ENCODE data around the gene PANX2.

The PANX2 gene

DNA sequence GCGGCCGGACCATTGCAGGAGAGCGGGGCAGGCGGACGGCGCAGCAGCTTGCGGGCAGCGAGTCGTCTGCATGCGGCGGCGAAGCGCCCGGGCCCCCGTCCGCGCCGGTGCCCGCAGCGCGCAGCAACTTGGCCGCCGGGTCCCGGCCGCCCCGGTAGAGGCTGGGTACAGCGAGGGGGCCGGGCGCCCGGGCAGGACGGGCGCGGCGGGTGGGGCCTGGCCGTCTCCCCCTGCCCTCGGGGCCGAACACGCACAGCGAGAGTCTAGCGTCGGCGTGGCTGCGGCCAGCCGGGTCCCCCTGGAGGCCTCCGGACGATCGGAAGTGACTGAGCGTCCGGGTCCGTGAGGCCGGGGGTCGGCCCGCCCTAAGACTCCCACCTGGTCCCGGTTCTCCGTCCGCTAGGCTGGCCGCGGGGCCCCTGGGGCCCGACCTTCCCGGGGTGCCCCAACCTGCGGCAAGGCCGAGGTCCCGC, 14.4 kb downstream of the PANX2 start:
- DNase-seq (ENCODE audit: low read depth), result no peak

DNA sequence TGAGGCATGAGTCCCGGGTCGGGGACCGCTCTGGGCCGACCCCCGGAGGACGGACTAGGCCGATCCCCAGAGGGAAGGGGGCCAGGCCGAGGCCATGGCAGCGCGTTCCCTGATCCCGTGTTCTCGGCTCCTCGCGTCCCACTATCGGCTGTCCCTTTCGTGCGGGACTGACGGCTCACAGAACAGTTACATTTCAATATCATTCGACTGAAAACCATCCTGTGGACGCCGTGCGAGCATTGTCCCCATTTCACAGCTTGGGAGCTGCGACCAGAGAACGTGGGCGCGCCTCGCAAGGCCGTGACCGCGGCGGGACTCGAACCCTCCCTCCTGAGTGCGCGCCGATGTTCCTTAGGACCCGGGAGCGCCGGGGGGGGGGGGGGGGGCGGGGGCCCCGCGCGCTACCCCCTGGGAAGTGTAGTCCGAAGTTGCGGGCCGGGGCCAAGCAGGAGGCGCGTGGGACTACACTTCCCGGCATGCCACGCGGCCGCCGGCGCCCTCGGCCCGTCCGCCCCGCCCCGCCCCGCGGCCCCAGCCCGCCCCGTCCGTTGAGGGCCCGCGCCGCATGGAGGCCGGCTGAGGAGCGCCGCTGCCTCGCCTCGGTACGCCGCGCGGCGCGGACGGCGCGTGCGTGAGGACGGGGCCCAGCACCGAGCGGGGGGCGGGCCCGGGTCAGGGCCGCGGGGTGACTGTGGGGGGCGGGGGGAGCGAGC, 15.0 kb downstream of the PANX2 start, which contains the start of gene TRABD:
TSS of gene TRABD (plus strand) at position 539 of the 713 bp plus-strand sequence. CDS start 7,148 bp downstream, outside the sequence.
- DNase-seq (ENCODE audit: low read depth), result peak; percentile 17

DNA sequence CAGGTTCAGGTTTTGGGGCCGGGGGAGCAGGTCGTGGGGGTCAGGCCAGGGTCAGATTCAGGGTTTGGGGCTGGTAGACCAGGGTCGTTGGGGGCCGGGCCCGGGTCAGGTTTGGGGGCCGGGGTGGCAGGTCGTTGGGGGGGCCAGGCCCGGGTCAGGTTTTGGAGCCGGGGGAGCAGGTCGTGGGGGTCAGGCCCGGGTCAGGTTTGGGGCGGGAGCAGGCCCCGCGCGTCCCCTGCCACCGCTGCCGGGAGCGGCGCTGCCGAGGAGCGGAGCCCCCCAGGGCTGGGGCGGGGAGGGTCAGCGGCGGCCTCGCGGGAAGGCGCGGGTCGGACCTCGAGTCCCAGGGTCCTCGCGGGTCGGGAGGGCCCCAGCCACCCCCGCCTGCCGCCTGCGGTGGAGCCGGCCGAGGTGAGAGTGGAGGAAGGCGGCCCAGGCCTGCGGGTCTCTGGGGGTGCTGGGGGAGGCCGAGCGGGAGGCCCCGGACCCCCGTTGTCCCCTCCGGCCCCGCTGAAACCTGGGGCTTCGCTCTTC, 15.7 kb downstream of the PANX2 start:
- no peak for DNase-seq (ENCODE audit: low read depth)

DNA sequence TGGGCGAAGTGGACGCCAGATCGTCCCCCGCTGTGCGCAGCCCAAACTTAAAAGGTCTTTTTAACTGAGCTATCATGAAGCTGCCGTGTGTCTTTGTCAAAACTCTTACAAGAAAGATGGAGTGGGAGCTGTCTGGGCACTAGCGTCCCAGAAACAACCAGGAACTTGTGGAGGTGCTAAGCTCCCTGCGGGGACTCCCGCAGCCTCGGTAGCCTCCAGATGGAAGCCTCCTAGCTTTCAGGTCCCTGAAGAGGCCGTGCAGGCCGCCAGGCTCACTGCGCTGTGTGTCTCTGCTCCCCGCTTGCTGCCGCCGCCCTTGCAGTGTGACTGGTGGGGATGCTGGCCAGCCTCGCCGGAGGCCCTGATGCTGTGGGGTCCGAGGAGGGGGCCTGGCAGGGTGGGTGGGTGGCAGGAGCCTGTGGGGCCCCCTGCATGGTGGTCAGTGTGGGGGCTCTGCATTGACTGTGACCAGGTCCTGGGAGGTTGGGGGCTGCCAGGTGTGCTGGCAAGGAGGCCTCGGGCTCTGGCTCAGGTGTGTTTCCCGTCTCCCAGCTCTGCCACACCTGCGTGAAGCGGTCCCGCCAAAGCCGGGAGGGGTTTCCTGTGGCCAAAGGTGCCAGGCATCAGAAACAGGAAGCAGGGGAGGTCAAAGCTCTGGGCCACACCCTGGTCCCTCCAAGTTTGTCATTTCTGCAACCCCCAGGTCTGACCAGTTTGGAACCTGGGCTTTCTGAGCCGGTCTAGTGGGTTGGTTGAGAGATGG, 16.4 kb downstream of the PANX2 start:
- DNase-seq (ENCODE audit: low read depth), result no peak

DNA sequence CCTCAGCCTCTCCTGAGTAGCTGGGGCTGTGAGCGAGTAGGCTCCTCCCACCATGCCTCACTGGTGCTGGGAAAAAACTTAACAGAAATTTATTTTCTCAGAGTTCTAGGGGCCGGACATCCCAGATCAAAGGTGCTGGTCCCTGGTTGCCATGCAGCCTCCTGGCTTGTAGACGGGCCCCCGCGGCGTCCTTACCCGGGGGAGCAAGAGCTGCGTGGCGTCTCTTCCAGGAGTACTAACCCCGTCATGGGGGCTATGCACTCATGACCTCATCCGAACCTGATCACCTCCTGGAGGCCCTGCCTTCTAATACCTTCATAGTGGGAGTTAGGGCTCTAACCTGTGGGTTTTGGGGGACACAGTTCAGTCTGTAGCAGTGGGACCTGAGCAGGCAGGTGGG, 17.8 kb downstream of the PANX2 start:
- DNase-seq (ENCODE audit: low read depth), result no peak

DNA sequence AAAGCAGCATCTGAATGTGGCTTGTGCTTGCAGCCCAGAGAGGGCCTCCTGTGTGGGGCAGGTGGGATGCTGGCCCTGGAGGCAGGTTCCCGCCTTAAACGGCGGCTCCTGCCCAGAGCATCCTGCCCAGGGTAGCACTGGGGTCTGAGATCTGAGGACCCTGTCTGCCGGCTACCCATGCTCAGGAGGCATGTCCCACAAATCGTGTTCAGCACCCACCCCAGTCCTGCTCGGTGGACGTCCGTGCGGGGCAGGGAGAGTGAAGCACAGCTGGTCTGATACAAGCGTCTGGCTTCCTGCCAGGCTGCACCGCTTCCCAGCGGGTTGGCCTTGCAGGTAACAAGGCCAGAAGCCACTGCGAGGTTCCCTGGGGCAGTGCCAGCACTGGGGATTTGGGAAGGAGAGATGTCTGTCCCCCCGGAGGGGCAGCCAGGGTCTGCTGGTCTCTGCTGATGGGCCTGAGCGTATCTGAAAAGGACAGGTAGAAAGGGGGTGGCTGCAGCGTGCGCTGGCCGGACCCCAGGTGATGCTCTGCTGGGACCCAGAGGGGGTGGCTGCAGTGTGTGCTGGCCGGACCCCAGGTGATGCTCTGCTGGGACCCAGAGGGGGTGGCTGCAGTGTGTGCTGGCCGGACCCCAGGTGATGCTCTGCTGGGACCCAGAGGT, 18.8 kb downstream of the PANX2 start:
- DNase-seq (ENCODE audit: low read depth), result no peak

DNA sequence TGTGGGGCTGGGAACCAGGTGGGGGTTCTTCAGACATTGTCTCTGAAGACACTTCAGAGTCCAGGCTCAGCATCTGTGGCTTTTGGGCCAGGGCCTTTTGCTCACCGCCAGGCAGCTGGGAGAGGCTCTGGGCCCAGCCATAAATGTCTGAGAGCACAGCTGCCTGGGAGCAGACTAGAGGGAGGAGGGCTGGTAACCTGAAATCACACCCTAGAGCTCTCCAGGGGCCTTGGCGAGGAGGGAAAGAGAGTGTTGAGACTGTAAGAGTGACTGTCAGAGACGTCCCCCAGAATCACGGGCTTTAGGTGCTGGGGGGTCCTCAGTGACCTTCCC, 19.3 kb downstream of the PANX2 start:
- DNase-seq (ENCODE audit: low read depth), result no peak

DNA sequence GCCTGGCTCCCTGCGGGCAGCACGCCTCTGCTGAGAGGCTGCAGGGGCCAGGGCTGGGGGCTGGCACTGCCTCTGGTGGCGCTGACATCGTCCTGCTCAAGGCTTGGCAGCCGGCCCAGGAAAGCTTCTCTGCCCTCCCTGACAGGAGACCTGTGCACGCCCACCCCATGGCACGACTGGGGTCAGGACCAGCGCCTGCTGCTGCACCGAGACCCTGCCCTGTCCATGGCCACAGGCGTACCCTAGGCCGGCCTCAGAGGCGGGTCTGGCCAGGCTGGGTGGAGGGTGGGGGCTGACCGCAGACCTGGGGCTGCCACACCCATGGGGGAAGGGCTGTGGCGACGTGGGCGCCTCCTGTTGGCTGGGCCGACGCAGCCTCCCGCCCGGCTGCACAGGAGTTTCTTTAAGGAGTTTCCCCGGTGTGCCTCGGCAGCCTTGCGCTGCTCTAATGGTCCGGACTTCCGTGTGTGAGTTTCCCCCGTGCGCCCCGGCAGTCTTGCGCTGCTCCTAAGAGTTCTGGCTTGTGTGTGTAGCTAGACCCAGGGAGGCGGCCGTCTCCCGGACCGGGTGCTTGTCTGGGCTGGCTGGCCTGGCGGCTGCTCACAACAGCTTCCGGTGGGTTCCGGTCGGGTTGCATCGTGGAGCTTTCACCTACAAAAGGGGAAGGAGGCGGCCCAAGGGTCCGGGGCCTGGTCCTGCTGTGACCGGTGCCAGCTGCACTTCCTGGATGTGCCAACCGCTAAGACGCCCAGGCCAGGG, 19.8 kb downstream of the PANX2 start:
- no peak for DNase-seq (ENCODE audit: low read depth)

DNA sequence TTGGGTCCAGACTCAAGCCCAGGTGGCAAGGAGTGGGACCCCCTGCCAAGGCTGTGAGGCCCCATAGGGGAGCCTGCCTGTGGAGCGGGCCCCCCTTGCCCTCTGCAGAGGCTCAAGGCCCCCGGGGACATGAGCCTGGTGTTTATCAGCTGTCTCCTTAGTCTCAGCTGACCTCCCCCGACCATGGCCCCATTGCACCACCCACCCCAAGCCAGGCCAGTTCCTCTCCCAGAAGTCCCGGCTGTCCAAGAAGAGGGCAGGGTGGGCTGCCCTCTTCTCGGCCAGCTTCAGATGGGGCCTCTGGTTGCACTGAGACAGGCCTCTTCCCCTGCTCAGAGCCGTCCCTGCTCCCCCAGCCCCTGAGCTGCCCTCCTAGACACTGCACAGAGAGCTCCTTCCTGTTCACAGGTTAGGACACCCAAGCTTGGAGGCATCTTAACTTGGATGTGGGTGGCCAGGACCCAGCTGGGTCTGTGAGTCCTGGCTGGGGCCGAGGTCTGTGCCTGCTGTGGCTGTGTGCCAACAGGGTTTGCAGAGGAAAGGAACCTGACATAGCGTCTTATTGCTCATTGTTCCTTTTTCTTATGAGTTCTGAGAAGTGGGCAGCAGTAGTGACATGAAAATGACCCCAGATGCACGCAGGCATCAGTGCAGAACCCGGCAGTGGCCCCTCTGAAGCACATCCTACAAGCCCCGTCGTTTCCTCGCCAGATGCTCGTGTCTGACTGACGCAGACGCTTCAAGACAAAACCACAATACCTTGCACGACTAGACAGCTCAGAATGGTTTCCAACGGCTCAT, 20.6 kb downstream of the PANX2 start:
- no peak for DNase-seq (ENCODE audit: low read depth)

DNA sequence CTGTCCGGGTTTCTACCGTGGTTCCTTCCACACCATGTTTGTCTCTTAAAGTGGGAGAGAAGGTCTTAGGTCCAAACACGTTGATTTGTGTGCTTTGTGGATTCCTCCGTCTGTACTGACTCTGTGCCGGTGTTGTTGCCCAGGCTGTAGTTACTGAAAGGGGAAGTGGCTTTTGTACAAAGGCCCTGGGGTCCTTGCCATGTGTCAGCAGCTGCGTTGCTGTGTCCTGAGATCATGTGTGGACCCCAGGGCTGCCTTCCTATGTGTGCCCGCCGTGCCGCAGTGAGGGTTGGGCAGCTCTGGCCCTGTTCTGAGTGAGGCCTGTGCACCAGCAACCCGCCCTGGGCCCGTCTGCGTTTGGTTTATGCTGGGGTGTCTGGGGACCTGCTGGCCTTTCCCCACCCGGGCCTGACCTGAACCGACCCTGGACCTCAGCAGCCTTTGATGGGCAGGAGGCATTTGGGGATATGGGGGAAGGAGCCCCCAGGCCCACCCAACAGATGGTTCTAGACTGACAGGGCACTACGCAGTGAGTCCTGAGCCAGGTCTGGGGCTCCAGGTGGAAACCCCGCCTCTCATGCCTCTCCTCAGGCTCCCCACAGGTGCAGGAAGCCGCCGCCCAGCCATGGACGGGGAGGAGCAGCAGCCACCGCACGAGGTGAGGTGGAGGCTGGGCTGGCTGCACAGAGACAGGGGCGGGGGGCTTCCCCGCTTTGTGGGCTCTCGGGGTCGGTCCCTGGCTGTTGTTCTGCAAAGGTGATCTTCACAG, 22.1 kb downstream of the PANX2 start:
- DNase-seq (ENCODE audit: low read depth), result no peak

DNA sequence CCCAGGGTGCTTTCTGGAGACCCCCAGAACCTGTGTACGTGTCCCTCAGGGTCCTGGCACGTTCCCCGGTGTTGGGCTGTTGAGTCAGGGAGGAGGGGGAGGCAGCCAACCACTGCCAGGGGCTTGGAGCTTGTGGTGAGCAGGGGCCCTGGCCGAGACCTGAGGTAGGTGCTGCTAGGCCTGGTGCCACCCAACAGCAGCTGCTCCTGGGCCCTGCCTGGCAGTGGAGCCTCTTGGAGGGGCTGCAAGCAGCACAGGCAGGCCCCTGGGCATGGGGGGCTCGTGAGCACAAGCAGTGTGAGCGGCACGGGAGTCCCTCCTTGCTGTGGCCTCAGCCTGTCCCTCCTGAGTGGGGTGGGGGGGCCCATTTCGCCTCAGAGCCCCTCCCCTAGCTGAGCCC, 23.1 kb downstream of the PANX2 start:
- DNase-seq (ENCODE audit: low read depth), result no peak

DNA sequence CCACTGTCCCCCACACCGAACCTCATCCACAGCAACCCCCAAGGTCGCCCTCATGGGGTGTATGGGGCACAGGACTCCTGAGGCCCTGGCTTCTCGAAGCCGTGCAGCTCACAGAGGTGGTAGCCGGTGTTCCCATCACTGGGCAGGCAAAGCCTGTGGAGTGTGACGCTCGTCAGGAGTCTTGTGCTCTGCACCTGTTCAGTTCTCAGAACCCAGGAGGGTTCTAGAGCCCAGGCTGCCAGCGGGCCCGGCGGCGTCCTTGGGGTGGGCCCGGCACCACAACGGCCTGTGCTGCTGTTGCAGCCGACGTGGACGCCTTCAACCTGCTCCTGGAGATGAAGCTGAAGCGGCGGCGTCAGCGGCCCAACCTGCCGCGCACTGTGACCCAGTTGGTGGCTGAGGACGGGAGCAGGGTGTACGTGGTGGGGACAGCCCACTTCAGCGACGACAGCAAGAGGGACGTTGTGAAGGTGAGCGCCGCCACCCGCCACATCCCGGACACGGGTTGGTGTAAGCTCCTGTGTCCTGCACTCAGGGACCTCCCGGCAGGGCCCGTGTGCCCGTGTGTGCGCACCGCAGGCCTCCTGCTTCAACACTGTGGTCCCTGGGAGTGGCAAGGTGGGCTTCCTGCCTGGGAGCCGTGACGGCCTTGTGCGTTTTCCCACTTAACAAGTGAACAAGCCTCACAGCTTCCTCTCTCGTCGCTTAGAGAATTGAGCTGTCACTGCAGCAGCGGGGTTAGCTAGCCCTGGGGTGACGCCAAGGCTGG, 23.7 kb downstream of the PANX2 start:
- DNase-seq (ENCODE audit: low read depth), result no peak

DNA sequence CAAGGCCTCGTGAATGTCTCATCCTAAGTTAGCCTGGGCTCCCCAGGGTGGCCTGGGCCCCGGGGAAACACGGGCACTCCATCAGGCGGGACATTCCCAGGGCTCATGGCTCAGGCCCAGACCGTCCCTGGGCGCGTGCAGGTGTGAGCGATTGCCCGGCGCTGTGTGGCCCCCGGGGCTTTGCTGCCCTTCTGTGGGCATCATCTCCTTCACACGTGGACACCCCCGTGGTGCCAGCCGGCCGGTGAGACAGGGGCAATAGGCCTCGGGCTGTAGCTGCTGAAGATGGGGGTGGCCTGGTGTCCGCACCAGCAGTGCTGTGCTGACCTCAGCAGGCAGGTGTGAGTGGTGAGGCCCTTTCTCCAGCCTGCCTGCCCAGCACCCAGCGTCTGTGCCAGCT, 25.7 kb downstream of the PANX2 start:
- no peak for DNase-seq (ENCODE audit: low read depth)

DNA sequence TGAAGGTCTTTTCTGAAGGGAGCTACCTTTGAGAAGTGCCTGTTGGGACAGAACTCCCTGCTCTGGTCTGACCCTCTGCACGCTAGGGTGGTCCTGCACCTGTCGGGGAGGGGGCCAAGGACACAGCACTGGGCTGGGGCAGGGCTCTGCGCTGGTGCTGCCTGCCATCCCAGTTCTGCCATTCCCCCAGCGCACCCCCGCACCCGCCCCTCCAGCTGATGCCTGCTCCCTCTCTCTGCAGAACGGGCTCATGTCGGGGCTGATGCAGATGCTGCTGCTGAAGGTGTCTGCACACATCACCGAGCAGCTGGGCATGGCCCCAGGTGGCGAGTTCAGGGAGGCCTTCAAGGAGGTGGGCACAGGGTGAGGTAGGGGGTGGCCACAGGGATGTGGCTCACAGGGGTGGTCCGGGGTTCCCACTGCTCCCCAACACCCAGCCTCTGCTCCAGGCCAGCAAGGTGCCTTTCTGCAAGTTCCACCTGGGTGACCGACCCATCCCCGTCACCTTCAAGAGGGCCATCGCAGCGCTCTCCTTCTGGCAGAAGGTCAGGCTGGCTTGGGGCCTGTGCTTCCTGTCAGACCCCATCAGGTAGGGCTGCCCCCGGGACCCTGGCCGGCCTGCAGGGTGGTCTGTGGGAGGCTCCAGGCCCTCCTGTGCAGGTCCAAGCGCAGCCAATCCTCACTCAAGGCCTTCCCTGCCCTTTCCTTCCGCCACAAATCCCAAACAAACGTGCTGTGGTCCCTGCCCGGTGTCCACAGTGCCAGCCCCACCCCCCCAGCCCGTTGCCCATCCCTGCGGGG, 26.7 kb downstream of the PANX2 start:
- DNase-seq (ENCODE audit: low read depth), result no peak

DNA sequence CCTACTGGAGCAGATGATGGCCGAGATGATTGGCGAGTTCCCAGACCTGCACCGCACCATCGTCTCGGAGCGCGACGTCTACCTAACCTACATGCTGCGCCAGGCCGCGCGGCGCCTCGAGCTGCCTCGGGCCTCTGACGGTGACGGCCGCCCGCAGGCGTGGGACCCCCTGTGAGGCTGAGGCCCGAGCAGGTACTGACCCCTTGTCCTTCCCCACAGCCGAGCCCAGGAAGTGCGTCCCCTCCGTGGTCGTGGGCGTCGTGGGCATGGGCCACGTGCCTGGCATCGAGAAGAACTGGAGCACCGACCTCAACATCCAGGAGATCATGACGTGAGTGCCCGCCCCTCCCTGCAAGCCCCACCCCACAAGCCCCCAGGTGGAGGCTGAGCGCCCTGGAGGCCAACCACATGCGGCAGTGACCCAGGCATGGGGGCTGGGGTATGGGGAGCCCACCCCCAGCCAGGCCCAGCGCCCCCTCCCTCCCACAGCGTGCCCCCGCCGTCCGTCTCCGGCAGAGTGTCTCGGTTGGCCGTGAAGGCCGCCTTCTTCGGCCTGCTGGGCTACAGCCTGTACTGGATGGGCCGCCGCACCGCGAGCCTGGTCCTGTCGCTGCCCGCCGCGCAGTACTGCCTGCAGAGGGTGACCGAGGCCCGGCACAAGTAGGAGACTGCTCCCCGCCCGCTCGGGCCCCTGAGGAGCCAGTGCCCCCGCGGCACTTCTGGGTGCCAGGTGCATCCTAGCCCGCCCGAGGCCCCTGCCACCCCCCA, 27.5 kb downstream of the PANX2 start:
- DNase-seq (ENCODE audit: low read depth), result no peak

DNA sequence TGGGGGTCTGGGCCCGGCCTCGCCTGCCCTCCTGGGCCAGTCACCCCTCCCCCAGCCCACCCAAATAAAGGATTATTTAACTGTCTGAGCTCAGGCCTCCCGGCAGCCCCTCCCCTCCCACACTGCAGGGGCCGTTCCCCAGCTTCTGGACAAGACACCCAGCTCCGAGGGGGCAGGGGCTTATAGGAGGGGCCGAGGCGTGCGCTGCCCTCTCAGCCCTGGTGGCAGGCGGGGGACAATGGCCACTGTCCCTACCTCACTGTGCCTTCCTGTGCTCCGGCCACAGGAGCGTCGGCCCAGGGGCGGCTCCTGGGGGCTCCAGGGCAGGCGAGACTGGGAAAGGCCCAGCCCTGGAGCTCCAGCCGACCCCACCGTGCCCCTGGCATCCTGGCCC, 28.1 kb downstream of the PANX2 start:
- no peak for DNase-seq (ENCODE audit: low read depth)

DNA sequence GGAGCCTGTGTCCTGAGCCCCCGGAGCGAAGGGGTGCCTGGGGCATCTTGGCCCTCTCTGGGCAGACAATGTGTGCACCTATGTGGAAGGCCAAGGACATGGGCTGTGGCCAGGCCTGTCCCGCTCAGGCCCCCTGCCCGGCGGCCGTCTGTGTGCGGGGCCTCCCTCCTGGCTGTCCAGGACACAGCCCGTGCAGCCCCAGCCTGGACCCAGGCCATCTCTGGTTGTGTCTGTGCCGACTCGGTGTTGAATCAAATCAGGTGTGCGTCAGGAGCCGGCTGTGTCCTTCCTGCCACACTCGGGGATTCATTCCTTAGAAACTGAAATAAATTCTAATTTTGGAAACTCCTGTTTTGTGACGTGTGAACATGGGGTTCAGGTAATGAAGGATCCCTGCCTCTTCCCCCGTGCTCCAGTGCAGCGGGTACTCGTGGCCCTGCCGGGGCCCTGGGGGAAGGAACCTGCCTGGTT, 28.8 kb downstream of the PANX2 start:
- DNase-seq (ENCODE audit: low read depth), result no peak

All from HS-27A (cell line).